Measurements from ENCODE around the gene GTF2A1. TPM values are rescaled to one million over a fixed set of nuclear protein-coding genes. Genes with fewer than 3 reads are reported as not detected.

Gene GTF2A1
- total RNA-seq, 4 donors from 2014 or later: 10.5 to 48.0 (median 22.5) TPM

GRCh38 chr14:81179631-81180030 is 41.1 kb downstream of the GTF2A1 start:
- no peaks in the 10 kb centered on the region for H3K27me3 ChIP-seq
- H3K36me3 ChIP-seq: peaks cover 0 to 21% (median 0%) of the 10 kb centered on the region in 4 donors
- H3K27ac ChIP-seq: no peak overlapping the region
- no peaks in the 10 kb centered on the region for H3K9me3 ChIP-seq
- in situ Hi-C loops (cut with MboI; ENCODE audit: low pct_ligation_motif_present in 1 of 4, low pct_unique_long_range_greater_than_20kb in 1 of 4, low sequenced_read_pairs in 3 of 4) (loop anchor here in 1 of 4 donors (10.0 kb wide), 1 partner anchor 225 kb away; the partner anchor contains the start of gene TSHR), intact Hi-C loops (cut with DNase I; ENCODE audit: low total_unique reads) (no loop called here)
- peaks cover 0 to 21% (median 9%) of the 10 kb centered on the region in 4 donors for H3K4me1 ChIP-seq
- no peak for DNase-seq
- TF ChIP-seq POLR2A (IDR thresholded peaks at IDR 0.05) (no peak), POLR2AphosphoS5 (IDR thresholded peaks at IDR 0.05) (no peak), EP300 (IDR thresholded peaks at IDR 0.05; ENCODE audit: low read depth) (no peak), CTCF (IDR thresholded peaks at IDR 0.05) (no peak)
- 75 to 79% methylated on average over 2 of the region's 2 CpGs for WGBS, 2 donors (ENCODE audit: low coverage in 1 of 2)
- no peak overlapping the region for H3K4me3 ChIP-seq

GRCh38 chr14:81178063-81178462 is 42.7 kb downstream of the GTF2A1 start:
- DNase-seq: no peak
- Histone ChIP-seq H3K4me1 (peaks cover 0 to 20% (median 9%) of the 10 kb centered on the region in 4 donors), H3K27ac (peak overlapping the region; percentile 2 to 40 (median 14)), H3K9me3 (no peaks in the 10 kb centered on the region), H3K36me3 (peaks cover 0 to 17% (median 0%) of the 10 kb centered on the region in 4 donors), H3K4me3 (peak overlapping the region in 1 of 4 donors; percentile 8), H3K27me3 (no peaks in the 10 kb centered on the region)
- intact Hi-C loops (cut with DNase I; ENCODE audit: low total_unique reads) (no loop called here), in situ Hi-C loops (cut with MboI; ENCODE audit: low pct_ligation_motif_present in 1 of 4, low pct_unique_long_range_greater_than_20kb in 1 of 4, low sequenced_read_pairs in 3 of 4) (loop anchor here in 1 of 4 donors (10.0 kb wide), 1 partner anchor 223 kb away; the partner anchor contains the start of gene TSHR)
- TF ChIP-seq EP300 (IDR thresholded peaks at IDR 0.05; ENCODE audit: low read depth) (no peak), POLR2A (IDR thresholded peaks at IDR 0.05) (no peak), CTCF (IDR thresholded peaks at IDR 0.05) (no peak), POLR2AphosphoS5 (IDR thresholded peaks at IDR 0.05) (no peak)

- H3K4me3 ChIP-seq: peak overlapping the region in 1 of 4 donors; percentile 8
- no peak for TF ChIP-seq POLR2A (IDR thresholded peaks at IDR 0.05)
- no peak for TF ChIP-seq EP300 (IDR thresholded peaks at IDR 0.05; ENCODE audit: low read depth)
- TF ChIP-seq POLR2AphosphoS5 (IDR thresholded peaks at IDR 0.05): no peak
- TF ChIP-seq CTCF (IDR thresholded peaks at IDR 0.05): no peak
- peaks cover 0 to 17% (median 0%) of the 10 kb centered on the region in 4 donors for H3K36me3 ChIP-seq
- peak overlapping the region; percentile 2 to 40 (median 14) for H3K27ac ChIP-seq
- H3K27me3 ChIP-seq: no peaks in the 10 kb centered on the region
- no peaks in the 10 kb centered on the region for H3K9me3 ChIP-seq
- peaks cover 0 to 17% (median 7%) of the 10 kb centered on the region in 4 donors for H3K4me1 ChIP-seq
- intact Hi-C loops (cut with DNase I; ENCODE audit: low total_unique reads) (no loop called here), in situ Hi-C loops (cut with MboI; ENCODE audit: low pct_ligation_motif_present in 1 of 4, low pct_unique_long_range_greater_than_20kb in 1 of 4, low sequenced_read_pairs in 3 of 4) (loop anchor here in 1 of 4 donors (10.0 kb wide), 1 partner anchor 222 kb away; the partner anchor contains the start of gene TSHR)
- 46 to 65% methylated on average over 1 of the region's 1 CpG for WGBS, 2 donors (ENCODE audit: low coverage in 1 of 2)
- DNase-seq: no peak
Observed at GRCh38 chr14:81177225-81177624, 43.5 kb downstream of the GTF2A1 start.

- intact Hi-C loops (cut with DNase I; ENCODE audit: low total_unique reads) (no loop called here), in situ Hi-C loops (cut with MboI; ENCODE audit: low pct_ligation_motif_present in 1 of 4, low pct_unique_long_range_greater_than_20kb in 1 of 4, low sequenced_read_pairs in 3 of 4) (loop anchor here in 1 of 4 donors (10.0 kb wide), 1 partner anchor 221 kb away; the partner anchor contains the start of gene TSHR)
- DNase-seq: peak; percentile 33
- peaks cover 0 to 10% (median 0%) of the 10 kb centered on the region in 4 donors for H3K36me3 ChIP-seq
- TF ChIP-seq EP300 (IDR thresholded peaks at IDR 0.05; ENCODE audit: low read depth) (no peak), POLR2A (IDR thresholded peaks at IDR 0.05) (no peak), CTCF (IDR thresholded peaks at IDR 0.05) (no peak), POLR2AphosphoS5 (IDR thresholded peaks at IDR 0.05) (no peak)
- H3K9me3 ChIP-seq: no peaks in the 10 kb centered on the region
- 90 to 93% methylated on average over 3 of the region's 3 CpGs for WGBS, 2 donors (ENCODE audit: low coverage in 1 of 2)
- H3K4me1 ChIP-seq: peaks cover 0 to 17% (median 7%) of the 10 kb centered on the region in 4 donors
- H3K27me3 ChIP-seq: no peaks in the 10 kb centered on the region
- H3K4me3 ChIP-seq: no peak overlapping the region
- H3K27ac ChIP-seq: peak overlapping the region in 1 of 4 donors; percentile 13
Observed at GRCh38 chr14:81176241-81176640, 44.5 kb downstream of the GTF2A1 start.

Measured in transverse colon (tissue), 4 donors.